GM12865 (cell line): ENCODE results near the gene RMP24.

ENCODE experiments used
- DNase-seq: peaks from one replicate; pipeline ENCODE4 v3.0.0; 2010; ENCODE audit warnings: low read depth
- H3K4me3 ChIP-seq: 2 replicates; pipeline ENCODE4 v1.5.1; 2011; ENCODE audit warnings: mild to moderate bottlenecking, low read depth, low read length, control low read depth
- CTCF ChIP-seq: IDR thresholded peaks from 2 replicates; pipeline ENCODE4 v1.5.1; 2011; ENCODE audit warnings: low read length, control low read depth, low read depth, inconsistent platforms; ENCODE audit not compliant: insufficient read depth; ENCODE audit errors: missing control alignments

RMP24 gene

GRCh38 chr18:35998967-35999366 lies 26.5 kb downstream of the RMP24 start:
- peak; percentile 17 for TF ChIP-seq CTCF
- no peak overlapping the region for H3K4me3 ChIP-seq
- peak; percentile 14 for DNase-seq

- no peak for TF ChIP-seq CTCF
- no peak overlapping the region for H3K4me3 ChIP-seq
- no peak for DNase-seq
Observed at GRCh38 chr18:35999925-36000324, 27.4 kb downstream of the RMP24 start.

DNA sequence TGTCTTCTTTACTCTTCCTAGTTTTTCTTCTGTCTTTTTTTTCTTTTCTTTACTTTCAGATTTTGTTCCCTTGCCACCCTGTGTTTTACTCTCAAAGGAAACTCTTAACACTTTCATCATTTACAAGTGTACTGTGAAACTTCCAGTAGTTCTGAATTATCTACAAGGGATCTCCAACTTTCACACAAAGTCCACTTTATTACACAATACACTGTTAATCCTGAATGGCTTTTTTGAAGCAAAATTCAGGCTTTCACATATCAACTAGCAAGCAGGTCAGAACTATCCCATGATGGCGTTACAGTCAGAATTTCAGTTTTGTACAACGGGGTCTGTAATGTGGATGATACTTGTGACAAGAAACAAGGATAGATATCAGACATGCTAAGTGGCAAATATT lies 34.5 kb downstream of the RMP24 start:
- no peak for DNase-seq
- H3K4me3 ChIP-seq = no peak overlapping the region
- no peak for TF ChIP-seq CTCF

GRCh38 chr18:36009214-36009613 lies 36.7 kb downstream of the RMP24 start:
- H3K4me3 ChIP-seq = no peak overlapping the region
- DNase-seq = no peak
- TF ChIP-seq CTCF = no peak

DNA sequence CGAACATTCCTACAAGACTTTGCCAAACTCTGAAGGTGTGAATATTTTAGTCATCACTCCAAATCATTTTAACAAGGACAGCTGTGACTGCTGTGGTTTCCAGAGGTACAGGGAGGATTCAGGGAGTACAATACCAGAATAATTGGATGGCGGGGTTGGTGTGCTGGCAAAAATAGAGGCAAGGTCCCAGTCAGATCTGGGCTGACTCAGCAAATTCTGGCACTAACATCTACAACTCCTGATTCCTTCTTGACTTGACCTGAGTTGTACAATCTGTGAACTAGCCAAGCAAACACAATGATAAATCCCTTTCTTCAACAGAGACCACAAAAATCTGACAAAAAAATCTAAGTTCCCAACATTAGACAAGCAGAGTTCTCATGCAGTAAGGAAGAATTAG lies 40.4 kb downstream of the RMP24 start:
- no peak for TF ChIP-seq CTCF
- DNase-seq = no peak
- no peak overlapping the region for H3K4me3 ChIP-seq

- H3K4me3 ChIP-seq = no peak overlapping the region
- peak; percentile 74 for DNase-seq
- TF ChIP-seq CTCF = no peak
Observed at GRCh38 chr18:36015629-36016028, 43.1 kb downstream of the RMP24 start.

- no peak for DNase-seq
- H3K4me3 ChIP-seq = no peak overlapping the region
- no peak for TF ChIP-seq CTCF
Observed at GRCh38 chr18:36017232-36017631, 44.8 kb downstream of the RMP24 start.
